Lung (tissue), 12 donors: ENCODE measurements around the gene DAGLB. TPM values are rescaled to one million over a fixed set of nuclear protein-coding genes. Genes with fewer than 3 reads are reported as not detected.

Source experiments
- ATAC-seq: fragments of 200-7000 bp; cut with Tn5 transposase; one replicate; pipeline ENCODE4 v1.9.1; 2020; ENCODE audit warnings: moderate number of reproducible peaks; ENCODE audit not compliant: insufficient read depth, low FRiP score
- DNase-seq, 3 donors: peaks; one replicate each; pipeline ENCODE4 v3.0.0-alpha.2; 2013 to 2017
- H3K27ac ChIP-seq, 2 donors: one replicate each; pipeline ENCODE4 v1.5.1; 2013; ENCODE audit warnings: mild to moderate bottlenecking in 2 of 2, moderate library complexity in 2 of 2, control low read depth in 1 of 2, inconsistent platforms in 1 of 2, low read depth in 1 of 2, low read length in 1 of 2
- H3K27me3 ChIP-seq, 3 donors: one replicate each; pipeline ENCODE4 v1.5.1; 2013; ENCODE audit warnings: low read length in 2 of 3; ENCODE audit not compliant: control insufficient read depth in 3 of 3, insufficient read depth in 3 of 3
- H3K36me3 ChIP-seq, 4 donors: one replicate each; pipeline ENCODE4 v1.5.1; 2013; ENCODE audit warnings: low read length in 4 of 4, mild to moderate bottlenecking in 1 of 4, moderate library complexity in 1 of 4; ENCODE audit not compliant: control insufficient read depth in 4 of 4, insufficient read depth in 4 of 4
- H3K4me1 ChIP-seq, 5 donors: one replicate each; pipeline ENCODE4 v1.5.1; 2013; ENCODE audit warnings: low read length in 5 of 5, mild to moderate bottlenecking in 2 of 5, moderate library complexity in 1 of 5; ENCODE audit not compliant: control insufficient read depth in 5 of 5, insufficient read depth in 5 of 5
- H3K4me3 ChIP-seq: one replicate; pipeline ENCODE4 v1.5.1; 2013; ENCODE audit warnings: mild to moderate bottlenecking, control low read depth, moderate library complexity
- H3K9ac ChIP-seq, 2 donors: one replicate each; pipeline ENCODE4 v1.5.1; 2013; ENCODE audit warnings: low read length in 2 of 2, control low read depth in 1 of 2; ENCODE audit not compliant: insufficient read depth in 1 of 2
- H3K9me3 ChIP-seq, 4 donors: one replicate each; pipeline ENCODE4 v1.5.1; 2013; ENCODE audit warnings: low read length in 3 of 4, mild to moderate bottlenecking in 1 of 4, moderate library complexity in 1 of 4; ENCODE audit not compliant: control insufficient read depth in 4 of 4, insufficient read depth in 3 of 4
- WGBS, 2 donors: extraction: QIAGEN DNeasy Blood & Tissue Kit; methylation state at CpG; one replicate each; pipeline ENCODE4 v1.1.7; 2013; 5-methylcytosine and 5-hydroxymethylcytosine counted together
- polyA plus RNA-seq, 2 donors: library from polyadenylated mRNA; stranded (reverse); fragments of 200-250 nt; gene quantifications; one replicate each; pipeline ENCODE4 v1.2.1, GENCODE V29; 2013
- total RNA-seq, 2 donors: library from RNA; depleted of rRNA in 1 of 2; stranded (reverse); fragments of >200 nt in 1 of 2; gene quantifications; one replicate each; pipeline ENCODE4 v1.2.1, GENCODE V29; 2014 to 2021
- TF ChIP-seq, protein P1 (sequence below): IDR thresholded peaks from 2 replicates; pipeline ENCODE4 v1.5.1; 2012; ENCODE audit warnings: mild to moderate bottlenecking; ENCODE audit errors: control extremely low read depth, extremely low read depth
- donor health status: control.
- donor health status: control.
- donor health status: Bipolar disorder and iron deficiency.
- donor health status: healthy.
- donor health status: DM: yes; HTN: yes; CAD: no.

DAGLB gene
- total and polyA plus RNA-seq, 4 donors = 13.9 to 43.3 (median 19.4) TPM

DNA sequence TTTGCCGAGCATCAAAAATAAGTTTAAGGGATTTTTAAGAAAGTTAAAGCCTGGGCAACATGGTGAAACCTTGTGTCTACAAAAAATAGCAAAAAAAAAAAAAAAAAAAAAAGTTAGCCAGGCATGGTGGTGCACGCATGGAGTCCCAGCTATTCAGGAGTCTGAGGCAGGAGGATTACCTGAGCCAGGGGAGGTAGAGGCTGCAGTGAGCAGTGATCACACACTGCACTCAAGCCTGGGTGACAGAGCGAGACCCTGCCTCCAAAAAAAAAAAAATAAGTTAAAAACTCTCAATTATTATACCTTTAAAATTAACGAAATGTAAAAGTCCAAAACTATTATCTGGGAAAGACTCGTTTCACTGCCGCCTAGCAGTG, 35.0 kb upstream of the DAGLB start:
- WGBS, 2 donors = 37 to 43% methylated on average over 6 of the region's 6 CpGs
- H3K36me3 ChIP-seq = peaks cover 0 to 3% (median 0%) of the 10 kb centered on the region in 4 donors
- peak overlapping the region; percentile 95 to 99 for H3K27ac ChIP-seq
- TF ChIP-seq, protein P1, sequence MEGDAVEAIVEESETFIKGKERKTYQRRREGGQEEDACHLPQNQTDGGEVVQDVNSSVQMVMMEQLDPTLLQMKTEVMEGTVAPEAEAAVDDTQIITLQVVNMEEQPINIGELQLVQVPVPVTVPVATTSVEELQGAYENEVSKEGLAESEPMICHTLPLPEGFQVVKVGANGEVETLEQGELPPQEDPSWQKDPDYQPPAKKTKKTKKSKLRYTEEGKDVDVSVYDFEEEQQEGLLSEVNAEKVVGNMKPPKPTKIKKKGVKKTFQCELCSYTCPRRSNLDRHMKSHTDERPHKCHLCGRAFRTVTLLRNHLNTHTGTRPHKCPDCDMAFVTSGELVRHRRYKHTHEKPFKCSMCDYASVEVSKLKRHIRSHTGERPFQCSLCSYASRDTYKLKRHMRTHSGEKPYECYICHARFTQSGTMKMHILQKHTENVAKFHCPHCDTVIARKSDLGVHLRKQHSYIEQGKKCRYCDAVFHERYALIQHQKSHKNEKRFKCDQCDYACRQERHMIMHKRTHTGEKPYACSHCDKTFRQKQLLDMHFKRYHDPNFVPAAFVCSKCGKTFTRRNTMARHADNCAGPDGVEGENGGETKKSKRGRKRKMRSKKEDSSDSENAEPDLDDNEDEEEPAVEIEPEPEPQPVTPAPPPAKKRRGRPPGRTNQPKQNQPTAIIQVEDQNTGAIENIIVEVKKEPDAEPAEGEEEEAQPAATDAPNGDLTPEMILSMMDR = no peak
- H3K4me3 ChIP-seq = peak overlapping the region; percentile 99
- ATAC-seq = no peak
- H3K9me3 ChIP-seq = no peaks in the 10 kb centered on the region
- H3K9ac ChIP-seq = peak overlapping the region; percentile 68 to 79
- no peaks in the 10 kb centered on the region for H3K27me3 ChIP-seq
- DNase-seq = no peak
- peaks cover 2 to 11% (median 5%) of the 10 kb centered on the region in 5 donors for H3K4me1 ChIP-seq

DNA sequence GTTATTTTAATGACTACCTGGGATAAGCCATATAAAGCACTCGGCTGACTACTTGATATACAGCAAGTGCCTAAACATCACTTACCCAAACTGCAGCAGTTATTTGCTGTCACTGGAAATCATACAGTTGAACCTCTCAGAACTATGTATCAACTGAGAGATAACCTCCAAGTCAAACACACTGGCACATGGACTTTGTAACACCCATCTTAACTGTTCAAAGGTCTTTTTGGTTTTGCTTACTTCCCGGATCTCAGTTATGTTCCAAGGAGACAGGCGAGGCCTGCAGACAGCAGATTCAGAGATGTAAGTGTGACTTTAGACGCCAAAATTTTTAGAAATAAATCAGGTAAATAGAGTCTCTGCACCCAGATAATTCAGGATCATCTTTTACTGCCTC, 34.6 kb upstream of the DAGLB start:
- H3K36me3 ChIP-seq = peaks cover 0 to 3% (median 0%) of the 10 kb centered on the region in 4 donors
- ATAC-seq = no peak
- H3K9me3 ChIP-seq = no peaks in the 10 kb centered on the region
- peaks cover 2 to 12% (median 6%) of the 10 kb centered on the region in 5 donors for H3K4me1 ChIP-seq
- TF ChIP-seq, protein P1 = no peak
- DNase-seq = no peak
- H3K9ac ChIP-seq = no peak overlapping the region
- WGBS, 2 donors = 75 to 83% methylated on average over 4 of the region's 4 CpGs
- H3K27ac ChIP-seq = no peak overlapping the region
- no peak overlapping the region for H3K4me3 ChIP-seq
- H3K27me3 ChIP-seq = no peaks in the 10 kb centered on the region

DNA sequence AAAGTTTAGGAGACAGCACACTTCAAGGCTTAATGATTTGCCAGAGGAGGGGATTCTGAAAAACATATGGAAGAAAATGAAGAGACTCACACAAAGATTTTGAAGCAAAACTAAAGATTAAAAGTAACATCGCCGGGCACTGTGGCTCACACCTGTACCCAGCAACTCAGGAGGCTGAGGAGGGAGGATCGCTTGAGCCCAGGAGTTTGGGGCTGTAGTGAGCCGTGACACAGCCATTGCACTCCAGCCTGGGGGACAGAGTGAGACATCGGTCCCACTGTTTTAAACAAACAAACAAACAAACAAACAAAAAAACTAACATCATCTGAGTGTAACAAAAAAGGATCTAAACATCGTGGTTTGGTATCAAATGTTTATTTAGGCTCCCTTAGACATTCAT, 33.7 kb upstream of the DAGLB start:
- H3K27ac ChIP-seq = no peak overlapping the region
- no peak overlapping the region for H3K9ac ChIP-seq
- no peak for DNase-seq
- H3K4me1 ChIP-seq = peaks cover 2 to 17% (median 11%) of the 10 kb centered on the region in 5 donors
- TF ChIP-seq, protein P1 = no peak
- H3K27me3 ChIP-seq = no peaks in the 10 kb centered on the region
- H3K9me3 ChIP-seq = no peaks in the 10 kb centered on the region
- H3K4me3 ChIP-seq = no peak overlapping the region
- 76 to 95% methylated on average over 6 of the region's 6 CpGs for WGBS, 2 donors
- no peak for ATAC-seq
- H3K36me3 ChIP-seq = peaks cover 0 to 3% (median 0%) of the 10 kb centered on the region in 4 donors

DNA sequence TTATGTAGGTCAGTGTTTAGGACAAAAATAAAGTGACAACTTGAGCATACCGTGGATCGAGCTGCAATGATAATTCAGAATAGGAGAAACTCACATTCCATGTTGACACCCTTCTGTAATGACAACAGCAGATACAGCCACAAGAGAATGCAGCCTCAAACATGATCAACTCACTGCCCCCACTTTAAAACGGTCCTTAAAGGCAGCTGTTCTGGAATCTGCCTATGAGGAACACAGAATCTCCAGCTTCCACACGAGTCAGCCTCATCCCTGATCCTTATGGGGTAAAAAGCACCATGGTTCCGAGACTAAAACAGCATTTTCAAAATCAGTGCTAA, 32.5 kb upstream of the DAGLB start:
- TF ChIP-seq, protein P1 = no peak
- peaks cover 0 to 3% (median 0%) of the 10 kb centered on the region in 4 donors for H3K36me3 ChIP-seq
- ATAC-seq = no peak
- H3K27ac ChIP-seq = no peak overlapping the region
- no peaks in the 10 kb centered on the region for H3K27me3 ChIP-seq
- no peak overlapping the region for H3K9ac ChIP-seq
- no peak for DNase-seq
- H3K4me3 ChIP-seq = no peak overlapping the region
- H3K9me3 ChIP-seq = no peaks in the 10 kb centered on the region
- 72 to 87% methylated on average over 5 of the region's 5 CpGs for WGBS, 2 donors
- H3K4me1 ChIP-seq = peaks cover 2 to 20% (median 11%) of the 10 kb centered on the region in 5 donors
